ENCODE results near the gene NUDT1. TPM values are rescaled to one million over a fixed set of nuclear protein-coding genes. Genes with fewer than 3 reads are reported as not detected.
A peak's percentile ranks its signal among the peaks of the same experiment; 100 is the strongest.

NUDT1 gene
- total RNA-seq, 6 donors from 2014 or later, result 6.3 to 23.2 (median 13.9) TPM

- H3K9me3 ChIP-seq, result no peaks in the 10 kb centered on the region
- WGBS, 2 donors, result 88 to 98% methylated on average over 11 to 15 of the region's 15 CpGs
- H3K27ac ChIP-seq, result no peak overlapping the region
- H3K36me3 ChIP-seq, result peaks cover 22 to 95% (median 81%) of the 10 kb centered on the region in 4 donors
- DNase-seq (peak in 1 of 2 donors; percentile 62), ATAC-seq (ENCODE audit: low FRiP score in 2 of 2) (no peak)
- H3K27me3 ChIP-seq, result no peaks in the 10 kb centered on the region
- no peak overlapping the region for H3K4me3 ChIP-seq
- TF ChIP-seq EP300 (IDR thresholded peaks at IDR 0.05) (no peak), POLR2AphosphoS5 (IDR thresholded peaks at IDR 0.05) (no peak), CTCF (IDR thresholded peaks at IDR 0.05) (no peak), POLR2A (IDR thresholded peaks at IDR 0.05) (no peak)
- peaks cover 0 to 1% (median 0%) of the 10 kb centered on the region in 4 donors for H3K4me1 ChIP-seq
Measured at GRCh38 chr7:2219136-2219535, 22.9 kb upstream of the NUDT1 start.

GRCh38 chr7:2219606-2220005 is 22.4 kb upstream of the NUDT1 start:
- H3K9me3 ChIP-seq, result no peaks in the 10 kb centered on the region
- DNase-seq (peak in 1 of 2 donors; percentile 46), ATAC-seq (ENCODE audit: low FRiP score in 2 of 2) (no peak)
- peaks cover 22 to 93% (median 77%) of the 10 kb centered on the region in 4 donors for H3K36me3 ChIP-seq
- no peak for TF ChIP-seq EP300 (IDR thresholded peaks at IDR 0.05)
- TF ChIP-seq POLR2A (IDR thresholded peaks at IDR 0.05), result no peak
- no peak for TF ChIP-seq CTCF (IDR thresholded peaks at IDR 0.05)
- TF ChIP-seq POLR2AphosphoS5 (IDR thresholded peaks at IDR 0.05), result no peak
- H3K27me3 ChIP-seq, result no peaks in the 10 kb centered on the region
- peaks cover 0 to 6% (median under 1%) of the 10 kb centered on the region in 4 donors for H3K4me1 ChIP-seq
- no peak overlapping the region for H3K4me3 ChIP-seq
- H3K27ac ChIP-seq, result no peak overlapping the region
- WGBS, 2 donors, result 95 to 98% methylated on average over 6 to 7 of the region's 8 CpGs

- Histone ChIP-seq H3K27ac (no peak overlapping the region), H3K9me3 (no peaks in the 10 kb centered on the region), H3K4me1 (peaks cover 0 to 8% (median 2%) of the 10 kb centered on the region in 4 donors), H3K27me3 (no peaks in the 10 kb centered on the region), H3K4me3 (no peak overlapping the region), H3K36me3 (peaks cover 22 to 92% (median 75%) of the 10 kb centered on the region in 4 donors)
- TF ChIP-seq EP300 (IDR thresholded peaks at IDR 0.05) (no peak), CTCF (IDR thresholded peaks at IDR 0.05) (no peak), POLR2A (IDR thresholded peaks at IDR 0.05) (no peak), POLR2AphosphoS5 (IDR thresholded peaks at IDR 0.05) (no peak)
- WGBS, 2 donors, result 93 to 97% methylated on average over 19 of the region's 19 CpGs
- DNase-seq (peak in 1 of 2 donors; percentile 65), ATAC-seq (ENCODE audit: low FRiP score in 2 of 2) (no peak)
Measured at GRCh38 chr7:2220030-2220429, 22.0 kb upstream of the NUDT1 start.

GRCh38 chr7:2220506-2220905 is 21.5 kb upstream of the NUDT1 start:
- ATAC-seq (ENCODE audit: low FRiP score in 2 of 2) (no peak), DNase-seq (peak in 1 of 2 donors; percentile 70)
- no peaks in the 10 kb centered on the region for H3K9me3 ChIP-seq
- H3K36me3 ChIP-seq, result peaks cover 20 to 93% (median 73%) of the 10 kb centered on the region in 4 donors
- no peak overlapping the region for H3K27ac ChIP-seq
- H3K4me1 ChIP-seq, result peaks cover 0 to 10% (median 2%) of the 10 kb centered on the region in 4 donors
- no peak for TF ChIP-seq POLR2AphosphoS5 (IDR thresholded peaks at IDR 0.05)
- TF ChIP-seq POLR2A (IDR thresholded peaks at IDR 0.05), result no peak
- TF ChIP-seq CTCF (IDR thresholded peaks at IDR 0.05), result no peak
- TF ChIP-seq EP300 (IDR thresholded peaks at IDR 0.05), result no peak
- no peaks in the 10 kb centered on the region for H3K27me3 ChIP-seq
- H3K4me3 ChIP-seq, result no peak overlapping the region
- WGBS, 2 donors, result 93 to 95% methylated on average over 15 to 16 of the region's 16 CpGs

GRCh38 chr7:2220954-2221353 is 21.1 kb upstream of the NUDT1 start:
- Histone ChIP-seq H3K27me3 (no peaks in the 10 kb centered on the region), H3K27ac (no peak overlapping the region), H3K4me3 (no peak overlapping the region), H3K9me3 (no peaks in the 10 kb centered on the region), H3K4me1 (peaks cover 0 to 15% (median 4%) of the 10 kb centered on the region in 4 donors), H3K36me3 (peaks cover 18 to 93% (median 71%) of the 10 kb centered on the region in 4 donors)
- DNase-seq, result no peak
- TF ChIP-seq POLR2A (IDR thresholded peaks at IDR 0.05), result no peak
- TF ChIP-seq EP300 (IDR thresholded peaks at IDR 0.05), result no peak
- TF ChIP-seq CTCF (IDR thresholded peaks at IDR 0.05), result no peak
- TF ChIP-seq POLR2AphosphoS5 (IDR thresholded peaks at IDR 0.05), result no peak
- 96 to 97% methylated on average over 13 to 16 of the region's 17 CpGs for WGBS, 2 donors
- ATAC-seq (ENCODE audit: low FRiP score in 2 of 2), result no peak

Data from upper lobe of left lung (tissue), 6 donors.